Measurements from ENCODE around the gene NTN1. TPM values are rescaled to one million over a fixed set of nuclear protein-coding genes. Genes with fewer than 3 reads are reported as not detected.

Gene NTN1
- total RNA-seq, 1 donor = under 0.01 TPM

DNA sequence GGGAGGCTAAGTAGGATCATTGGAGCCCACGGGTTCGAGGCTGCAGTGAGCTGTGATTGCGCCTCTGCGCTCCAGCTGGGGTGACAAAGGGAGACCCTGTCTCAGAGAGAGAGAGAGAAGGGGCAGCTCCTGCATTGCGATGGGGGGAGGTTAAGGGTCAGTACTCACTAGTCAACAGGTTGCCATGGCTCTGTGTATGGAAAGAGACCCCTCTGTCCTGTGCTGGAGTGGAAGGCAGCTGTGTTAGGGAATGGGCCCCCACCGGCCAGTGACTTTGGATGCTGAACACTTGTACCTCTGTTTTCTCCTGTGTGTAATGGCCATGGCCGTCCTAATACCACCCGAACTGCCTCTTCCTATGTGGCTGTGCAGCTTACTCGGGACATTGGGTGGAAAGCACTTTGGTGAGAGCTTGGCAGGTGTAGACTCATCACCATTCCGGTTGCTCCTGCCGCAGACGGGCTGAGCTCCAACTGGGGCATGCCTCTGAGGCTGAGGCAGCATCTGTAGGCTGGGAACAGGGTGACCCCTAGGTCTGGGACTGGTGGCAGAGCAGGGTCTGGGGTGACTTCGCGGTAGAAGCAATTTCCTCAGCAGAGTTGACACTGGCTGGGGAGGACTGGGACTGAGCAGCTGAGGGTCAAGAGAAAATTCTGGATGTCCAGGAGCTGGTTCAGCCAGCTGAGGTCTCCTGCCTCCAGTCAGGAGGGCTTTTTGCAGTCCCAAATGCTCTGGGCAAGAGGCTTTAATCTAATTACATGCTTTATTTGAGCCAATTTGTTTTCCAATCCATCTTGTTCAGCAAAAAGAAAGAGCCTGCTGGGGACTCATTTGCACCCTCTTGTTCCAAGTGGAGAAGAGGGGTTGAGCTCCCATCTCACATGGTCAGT is 184.5 kb downstream of the NTN1 start:
- no peak for DNase-seq (ENCODE audit: low read depth)
- TF ChIP-seq, protein P1, sequence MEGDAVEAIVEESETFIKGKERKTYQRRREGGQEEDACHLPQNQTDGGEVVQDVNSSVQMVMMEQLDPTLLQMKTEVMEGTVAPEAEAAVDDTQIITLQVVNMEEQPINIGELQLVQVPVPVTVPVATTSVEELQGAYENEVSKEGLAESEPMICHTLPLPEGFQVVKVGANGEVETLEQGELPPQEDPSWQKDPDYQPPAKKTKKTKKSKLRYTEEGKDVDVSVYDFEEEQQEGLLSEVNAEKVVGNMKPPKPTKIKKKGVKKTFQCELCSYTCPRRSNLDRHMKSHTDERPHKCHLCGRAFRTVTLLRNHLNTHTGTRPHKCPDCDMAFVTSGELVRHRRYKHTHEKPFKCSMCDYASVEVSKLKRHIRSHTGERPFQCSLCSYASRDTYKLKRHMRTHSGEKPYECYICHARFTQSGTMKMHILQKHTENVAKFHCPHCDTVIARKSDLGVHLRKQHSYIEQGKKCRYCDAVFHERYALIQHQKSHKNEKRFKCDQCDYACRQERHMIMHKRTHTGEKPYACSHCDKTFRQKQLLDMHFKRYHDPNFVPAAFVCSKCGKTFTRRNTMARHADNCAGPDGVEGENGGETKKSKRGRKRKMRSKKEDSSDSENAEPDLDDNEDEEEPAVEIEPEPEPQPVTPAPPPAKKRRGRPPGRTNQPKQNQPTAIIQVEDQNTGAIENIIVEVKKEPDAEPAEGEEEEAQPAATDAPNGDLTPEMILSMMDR (IDR thresholded peaks at IDR 0.05; ENCODE audit: insufficient read depth, low read depth, low read length) = no peak
- H3K4me3 ChIP-seq (ENCODE audit: low read depth, low read length) = no peak overlapping the region

DNA sequence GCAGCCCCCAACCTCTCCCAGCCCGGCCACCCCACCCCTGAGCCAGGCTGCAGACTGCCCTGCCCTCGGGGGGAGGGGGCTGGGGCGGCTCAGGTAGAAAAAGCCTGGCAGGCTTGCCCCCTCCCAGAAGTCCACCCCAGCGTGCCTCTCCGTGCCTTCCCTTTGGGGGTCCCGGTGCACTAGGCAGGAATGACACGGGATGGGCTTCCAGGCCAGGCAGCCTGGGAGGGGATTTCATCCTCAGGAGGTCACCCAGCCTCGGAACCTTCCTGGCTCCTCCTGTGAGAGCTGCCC is 185.0 kb downstream of the NTN1 start:
- no peak for DNase-seq (ENCODE audit: low read depth)
- no peak overlapping the region for H3K4me3 ChIP-seq (ENCODE audit: low read depth, low read length)
- TF ChIP-seq, protein P1 (IDR thresholded peaks at IDR 0.05; ENCODE audit: insufficient read depth, low read depth, low read length) = no peak

DNA sequence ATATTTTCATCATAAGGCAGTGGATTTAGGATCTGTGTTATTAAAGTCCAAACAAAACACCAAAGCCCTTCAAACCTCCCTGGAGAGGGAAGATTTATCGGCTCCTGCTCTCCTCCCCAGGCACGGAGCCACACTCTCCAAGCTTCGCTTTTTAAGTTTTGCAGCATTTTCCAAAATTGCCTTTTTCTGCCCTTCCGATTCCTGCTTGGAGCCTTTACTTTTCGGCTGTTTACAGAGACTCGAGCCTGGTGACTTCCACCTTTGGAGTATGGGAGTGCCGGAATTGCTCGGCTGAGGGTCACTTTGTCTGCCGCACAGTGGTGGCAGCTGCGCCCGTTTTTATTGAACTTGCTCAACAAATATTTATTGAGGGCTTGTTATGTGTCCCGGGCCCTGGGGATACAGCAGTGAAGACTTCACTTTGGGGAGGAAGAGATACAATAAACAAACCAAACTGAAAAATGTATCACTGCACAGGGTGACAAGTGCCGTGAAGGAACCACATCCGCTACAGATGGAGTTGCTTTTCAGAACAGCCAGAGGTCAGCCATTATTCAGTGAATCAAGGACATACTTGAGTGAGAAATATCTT is 185.5 kb downstream of the NTN1 start:
- DNase-seq (ENCODE audit: low read depth) = no peak
- H3K4me3 ChIP-seq (ENCODE audit: low read depth, low read length) = no peak overlapping the region
- TF ChIP-seq, protein P1 (IDR thresholded peaks at IDR 0.05; ENCODE audit: insufficient read depth, low read depth, low read length) = no peak

DNA sequence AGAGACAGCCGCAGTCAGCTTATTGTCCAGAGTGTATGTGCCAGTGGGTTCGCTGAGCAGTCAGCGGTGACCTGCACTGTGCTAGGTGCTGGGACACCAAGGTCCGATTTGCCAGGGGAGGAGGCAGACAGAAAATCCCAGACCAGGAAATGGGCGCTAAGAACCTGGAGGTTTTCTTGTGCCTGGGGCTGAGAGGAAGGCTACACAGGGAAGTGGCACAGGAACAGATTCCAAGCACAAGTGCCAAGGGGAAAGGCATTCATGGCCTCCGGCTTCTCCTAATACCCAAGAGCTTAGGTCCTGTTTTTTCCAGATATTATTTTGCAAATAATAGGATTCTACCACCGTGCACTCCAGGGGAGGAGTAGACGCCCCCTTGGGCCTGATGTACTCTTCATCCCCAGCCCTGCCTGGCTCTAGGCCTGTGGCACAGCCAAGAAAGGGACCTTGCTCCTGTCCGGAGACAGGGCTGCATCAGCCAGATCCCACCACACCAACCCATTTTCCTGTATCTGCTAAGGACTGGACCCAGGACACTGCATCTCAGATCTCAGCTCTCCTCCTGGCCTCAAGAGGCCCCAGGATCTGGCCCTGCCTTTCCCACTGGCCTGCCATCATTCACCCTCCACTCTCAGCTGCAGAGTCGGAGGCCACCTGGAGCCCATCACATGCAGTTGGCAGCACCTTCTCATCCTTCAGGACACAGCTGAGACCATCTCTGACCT is 187.2 kb downstream of the NTN1 start:
- no peak overlapping the region for H3K4me3 ChIP-seq (ENCODE audit: low read depth, low read length)
- DNase-seq (ENCODE audit: low read depth) = no peak
- TF ChIP-seq, protein P1 (IDR thresholded peaks at IDR 0.05; ENCODE audit: insufficient read depth, low read depth, low read length) = no peak

DNA sequence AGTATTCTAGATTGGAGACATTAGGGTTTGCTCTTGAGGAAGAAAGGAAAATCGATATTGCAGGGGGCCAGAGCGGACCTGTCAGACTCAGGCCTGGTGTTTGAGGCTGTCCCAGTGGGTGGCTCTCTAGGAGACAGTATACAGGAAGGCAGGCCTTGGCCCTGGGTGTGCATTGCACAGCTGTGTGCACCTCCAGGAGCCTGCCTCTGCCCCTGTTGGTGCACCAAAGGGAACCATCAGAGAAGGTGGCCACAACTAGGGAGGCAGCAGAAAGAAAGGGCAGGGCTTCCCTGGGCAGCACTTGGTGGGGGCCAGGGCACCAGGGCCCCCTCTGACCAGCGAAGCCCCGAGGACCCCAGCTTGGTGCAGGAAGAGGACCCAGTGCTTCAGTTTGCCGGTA is 188.0 kb downstream of the NTN1 start:
- DNase-seq (ENCODE audit: low read depth) = no peak
- TF ChIP-seq, protein P1 (IDR thresholded peaks at IDR 0.05; ENCODE audit: insufficient read depth, low read depth, low read length) = no peak
- no peak overlapping the region for H3K4me3 ChIP-seq (ENCODE audit: low read depth, low read length)

DNA sequence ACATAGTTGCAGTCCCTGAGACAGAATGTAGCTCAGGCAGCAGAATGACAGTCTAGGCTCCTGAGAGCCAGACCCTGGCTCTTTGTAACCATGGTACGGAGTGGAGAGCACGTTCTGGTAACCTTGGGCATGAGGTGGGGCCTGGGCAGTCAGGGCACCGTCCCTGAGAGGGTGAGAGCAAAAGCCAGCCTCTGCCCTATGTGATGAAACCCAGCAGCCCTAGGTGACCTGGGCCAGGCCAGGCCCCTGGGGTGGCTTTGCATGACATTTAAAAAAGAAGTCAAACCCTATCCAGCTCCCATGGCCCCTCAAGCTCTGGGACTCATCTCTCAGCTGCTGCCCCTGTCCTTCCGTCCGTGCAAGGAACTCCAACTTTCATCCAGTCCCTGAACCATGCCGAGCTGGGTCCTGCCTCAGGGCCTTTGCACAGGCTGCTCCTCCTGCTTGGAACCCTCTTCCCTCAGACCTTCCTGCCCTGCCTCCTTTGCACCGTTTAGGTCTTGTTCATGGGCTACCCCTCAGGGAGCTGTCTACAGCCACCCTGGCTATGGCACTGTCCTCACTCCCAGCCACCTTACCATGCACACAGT is 188.6 kb downstream of the NTN1 start:
- H3K4me3 ChIP-seq (ENCODE audit: low read depth, low read length) = no peak overlapping the region

More for the DNA sequence above, 188.6 kb downstream of the NTN1 start:
- TF ChIP-seq, protein P1 (IDR thresholded peaks at IDR 0.05; ENCODE audit: insufficient read depth, low read depth, low read length) = no peak
- DNase-seq (ENCODE audit: low read depth) = no peak
